HL-60 (cell line): ENCODE results near the gene NELFA.
"Not testable (repeated sequence)": the region's sequence is repeated elsewhere in the genome, so short reads cannot be mapped to it uniquely, and the experiment has no call there.

Experiments
- DNase-seq, 2 experiments: peaks; one replicate each; pipeline ENCODE4 v3.0.0-alpha.2; 2010 to 2020; ENCODE audit warnings: low read depth in 1 of 2, low spot score in 1 of 2
- H3K27ac ChIP-seq: fragments of 250-450 bp; sonication (Bioruptor Pico); replicated peaks from 2 replicates; pipeline ENCODE4 v1.5.1; 2020; ENCODE audit warnings: mild to moderate bottlenecking, moderate library complexity
- H3K27me3 ChIP-seq: fragments of 250-450 bp; sonication (Bioruptor Pico); 2 replicates; pipeline ENCODE4 v1.5.1; 2021; ENCODE audit warnings: mild to moderate bottlenecking, moderate library complexity; ENCODE audit not compliant: insufficient read depth, poor library complexity, severe bottlenecking
- H3K4me3 ChIP-seq: replicated peaks from 2 replicates; pipeline ENCODE4 v1.5.1; 2011; ENCODE audit warnings: mild to moderate bottlenecking, control low read depth, low read length; ENCODE audit not compliant: insufficient read depth
- GABPA ChIP-seq: IDR thresholded peaks from 2 replicates; pipeline ENCODE4 v1.6.1; 2012; ENCODE audit warnings: low read depth
- POLR2AphosphoS5 ChIP-seq: IDR thresholded peaks from 2 replicates; pipeline ENCODE4 v1.6.1; 2012; ENCODE audit warnings: low read depth
- SPI1 ChIP-seq: IDR thresholded peaks from 2 replicates; pipeline ENCODE4 v1.6.1; 2012; ENCODE audit warnings: low read depth, mild to moderate bottlenecking, borderline replicate concordance
- TF ChIP-seq, protein P1 (sequence below): IDR thresholded peaks from one replicate; pipeline ENCODE4 v1.5.1; 2011; ENCODE audit warnings: low read length, control low read depth, inconsistent platforms; ENCODE audit not compliant: insufficient read depth
- TF ChIP-seq, protein P2 (sequence below): IDR thresholded peaks from 2 replicates; pipeline ENCODE4 v1.6.1; 2012; ENCODE audit warnings: low read depth; ENCODE audit not compliant: insufficient replicate concordance

Gene NELFA

DNA sequence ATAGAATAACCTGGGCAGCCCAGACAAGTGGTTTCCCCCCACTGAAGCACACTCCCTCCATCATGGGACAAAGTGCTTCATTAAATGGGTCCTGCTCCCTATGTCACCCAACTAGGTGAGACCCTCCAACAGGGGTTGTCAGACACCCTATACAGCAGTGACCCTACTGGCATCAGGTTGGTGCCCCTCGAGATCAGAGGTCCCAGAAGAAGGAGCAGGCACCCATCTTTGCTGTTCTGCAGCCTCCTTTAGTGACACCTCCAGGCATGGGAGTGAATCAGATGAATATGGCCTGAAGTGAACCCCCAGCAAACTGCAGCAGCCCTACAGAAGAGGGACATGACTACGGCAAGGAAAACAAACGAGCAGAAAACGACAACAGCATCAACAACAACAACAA is 11.1 kb downstream of the NELFA start:
- no peak overlapping the region for H3K27ac ChIP-seq
- no peaks in the 10 kb centered on the region for H3K27me3 ChIP-seq
- no peak for DNase-seq
- H3K4me3 ChIP-seq = no peak overlapping the region
- TF ChIP-seq GABPA (no peak), SPI1 (no peak), POLR2AphosphoS5 (no peak)
- TF ChIP-seq, protein P1, sequence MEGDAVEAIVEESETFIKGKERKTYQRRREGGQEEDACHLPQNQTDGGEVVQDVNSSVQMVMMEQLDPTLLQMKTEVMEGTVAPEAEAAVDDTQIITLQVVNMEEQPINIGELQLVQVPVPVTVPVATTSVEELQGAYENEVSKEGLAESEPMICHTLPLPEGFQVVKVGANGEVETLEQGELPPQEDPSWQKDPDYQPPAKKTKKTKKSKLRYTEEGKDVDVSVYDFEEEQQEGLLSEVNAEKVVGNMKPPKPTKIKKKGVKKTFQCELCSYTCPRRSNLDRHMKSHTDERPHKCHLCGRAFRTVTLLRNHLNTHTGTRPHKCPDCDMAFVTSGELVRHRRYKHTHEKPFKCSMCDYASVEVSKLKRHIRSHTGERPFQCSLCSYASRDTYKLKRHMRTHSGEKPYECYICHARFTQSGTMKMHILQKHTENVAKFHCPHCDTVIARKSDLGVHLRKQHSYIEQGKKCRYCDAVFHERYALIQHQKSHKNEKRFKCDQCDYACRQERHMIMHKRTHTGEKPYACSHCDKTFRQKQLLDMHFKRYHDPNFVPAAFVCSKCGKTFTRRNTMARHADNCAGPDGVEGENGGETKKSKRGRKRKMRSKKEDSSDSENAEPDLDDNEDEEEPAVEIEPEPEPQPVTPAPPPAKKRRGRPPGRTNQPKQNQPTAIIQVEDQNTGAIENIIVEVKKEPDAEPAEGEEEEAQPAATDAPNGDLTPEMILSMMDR = no peak
- TF ChIP-seq, protein P2, sequence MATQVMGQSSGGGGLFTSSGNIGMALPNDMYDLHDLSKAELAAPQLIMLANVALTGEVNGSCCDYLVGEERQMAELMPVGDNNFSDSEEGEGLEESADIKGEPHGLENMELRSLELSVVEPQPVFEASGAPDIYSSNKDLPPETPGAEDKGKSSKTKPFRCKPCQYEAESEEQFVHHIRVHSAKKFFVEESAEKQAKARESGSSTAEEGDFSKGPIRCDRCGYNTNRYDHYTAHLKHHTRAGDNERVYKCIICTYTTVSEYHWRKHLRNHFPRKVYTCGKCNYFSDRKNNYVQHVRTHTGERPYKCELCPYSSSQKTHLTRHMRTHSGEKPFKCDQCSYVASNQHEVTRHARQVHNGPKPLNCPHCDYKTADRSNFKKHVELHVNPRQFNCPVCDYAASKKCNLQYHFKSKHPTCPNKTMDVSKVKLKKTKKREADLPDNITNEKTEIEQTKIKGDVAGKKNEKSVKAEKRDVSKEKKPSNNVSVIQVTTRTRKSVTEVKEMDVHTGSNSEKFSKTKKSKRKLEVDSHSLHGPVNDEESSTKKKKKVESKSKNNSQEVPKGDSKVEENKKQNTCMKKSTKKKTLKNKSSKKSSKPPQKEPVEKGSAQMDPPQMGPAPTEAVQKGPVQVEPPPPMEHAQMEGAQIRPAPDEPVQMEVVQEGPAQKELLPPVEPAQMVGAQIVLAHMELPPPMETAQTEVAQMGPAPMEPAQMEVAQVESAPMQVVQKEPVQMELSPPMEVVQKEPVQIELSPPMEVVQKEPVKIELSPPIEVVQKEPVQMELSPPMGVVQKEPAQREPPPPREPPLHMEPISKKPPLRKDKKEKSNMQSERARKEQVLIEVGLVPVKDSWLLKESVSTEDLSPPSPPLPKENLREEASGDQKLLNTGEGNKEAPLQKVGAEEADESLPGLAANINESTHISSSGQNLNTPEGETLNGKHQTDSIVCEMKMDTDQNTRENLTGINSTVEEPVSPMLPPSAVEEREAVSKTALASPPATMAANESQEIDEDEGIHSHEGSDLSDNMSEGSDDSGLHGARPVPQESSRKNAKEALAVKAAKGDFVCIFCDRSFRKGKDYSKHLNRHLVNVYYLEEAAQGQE = no peak

DNA sequence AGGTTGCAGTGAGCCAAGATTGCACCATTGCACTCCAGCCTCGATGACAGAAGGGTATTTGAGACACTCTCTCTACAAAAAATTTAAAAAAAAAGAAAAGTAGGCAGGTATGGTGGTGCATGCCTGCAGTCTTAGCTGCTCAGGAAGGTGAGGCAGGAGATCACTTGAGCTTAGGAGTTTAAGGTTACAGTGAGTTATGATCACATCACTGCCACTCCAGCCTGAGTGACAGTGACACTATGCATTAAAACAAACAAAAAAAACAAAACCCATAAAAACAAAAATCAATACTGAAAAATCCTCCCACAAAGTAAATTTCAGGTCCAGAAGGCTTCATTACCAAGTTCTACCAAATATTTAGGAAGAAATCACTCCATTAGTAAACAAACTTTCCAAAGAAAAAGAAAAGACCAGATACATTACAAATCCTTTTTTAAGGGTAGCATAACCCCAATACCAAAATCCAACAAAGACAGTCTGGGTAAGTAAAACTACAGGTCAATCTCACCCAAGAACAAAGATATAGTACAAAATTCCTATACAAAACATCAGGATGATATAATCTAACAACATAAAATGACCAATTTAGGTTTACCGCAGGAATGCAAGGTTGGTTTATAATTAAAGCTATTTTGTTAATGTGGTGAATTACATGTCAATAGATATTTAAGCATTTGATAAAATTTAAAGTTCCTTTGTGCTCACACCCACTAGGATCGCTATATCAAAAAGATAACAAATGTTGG is 11.7 kb downstream of the NELFA start:
- TF ChIP-seq, protein P2 = no peak
- TF ChIP-seq SPI1 = no peak
- TF ChIP-seq GABPA = no peak
- TF ChIP-seq, protein P1 = no peak
- TF ChIP-seq POLR2AphosphoS5 = no peak
- no peak for DNase-seq
- Histone ChIP-seq H3K27ac (no peak overlapping the region), H3K27me3 (no peaks in the 10 kb centered on the region), H3K4me3 (no peak overlapping the region)

DNA sequence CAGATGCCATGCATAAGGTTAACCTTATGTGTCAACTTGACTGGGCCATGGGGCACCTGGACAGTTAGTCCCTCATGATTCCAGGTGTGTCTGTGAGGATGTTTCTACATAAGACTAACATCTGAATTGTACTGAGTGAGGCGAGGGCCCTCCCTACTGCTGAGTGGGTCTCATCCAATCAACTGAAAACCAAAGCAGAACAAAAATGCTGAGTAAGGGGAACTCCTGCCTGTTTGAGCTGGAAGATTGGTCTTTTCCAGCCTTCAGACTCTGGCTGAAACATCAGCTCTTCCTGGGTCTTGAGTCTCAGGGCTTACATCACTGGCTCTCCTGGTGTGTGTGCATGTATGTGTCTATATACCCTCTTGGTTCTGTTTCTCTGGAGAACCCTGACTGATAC is 13.8 kb downstream of the NELFA start:
- DNase-seq = no peak
- Histone ChIP-seq H3K27ac (no peak overlapping the region), H3K4me3 (no peak overlapping the region), H3K27me3 (no peaks in the 10 kb centered on the region)
- TF ChIP-seq, protein P1 = no peak
- TF ChIP-seq POLR2AphosphoS5 = no peak
- TF ChIP-seq SPI1 = no peak
- no peak for TF ChIP-seq GABPA
- TF ChIP-seq, protein P2 = no peak

DNA sequence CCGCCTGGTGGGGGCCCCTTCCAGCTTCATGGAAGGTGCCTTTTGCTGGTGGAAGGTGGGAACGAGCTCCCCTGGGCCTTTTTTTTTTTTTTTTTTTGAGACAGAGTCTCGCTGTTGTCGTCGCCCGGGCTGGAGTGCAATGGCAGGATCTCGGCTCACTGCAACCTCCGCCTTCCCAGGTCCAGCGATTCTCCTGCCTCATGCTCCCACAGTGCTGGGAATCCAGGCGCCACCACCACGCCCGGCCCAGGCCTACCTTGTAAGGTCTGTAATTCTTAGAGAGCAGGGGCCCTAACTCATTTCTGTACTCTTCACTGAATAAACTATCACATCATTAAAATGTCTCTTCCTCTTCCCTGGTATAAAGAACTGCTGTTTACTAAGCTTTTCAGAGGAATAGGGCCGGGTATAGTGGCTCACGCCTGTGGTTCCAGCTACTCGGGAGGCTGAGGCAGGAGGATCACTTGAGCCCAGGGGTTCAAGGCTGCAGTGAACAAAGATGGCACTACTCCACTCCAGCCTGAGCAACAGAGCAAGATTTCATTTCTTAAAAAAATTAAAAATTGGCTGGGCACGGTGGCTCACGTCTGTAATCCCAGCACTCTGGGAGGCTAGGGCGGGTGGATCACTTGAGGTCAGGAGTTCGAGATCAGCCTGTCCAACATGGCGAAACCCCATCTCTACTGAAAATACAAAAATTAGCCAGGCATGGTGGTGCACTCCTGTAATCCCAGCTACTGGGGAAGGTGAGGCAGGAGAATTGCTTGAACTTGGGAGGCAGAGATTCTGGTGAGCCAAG is 14.9 kb downstream of the NELFA start:
- H3K4me3 ChIP-seq, DNase-seq, H3K27me3 ChIP-seq: not testable (repeated sequence)

More for the DNA sequence above, 14.9 kb downstream of the NELFA start:
- H3K27ac ChIP-seq = not testable (repeated sequence)
